ENCODE results near the gene MFSD6. TPM values are rescaled to one million over a fixed set of nuclear protein-coding genes. Genes with fewer than 3 reads are reported as not detected.

The MFSD6 gene
- total RNA-seq, 4 donors from 2014 or later: 24.2 to 47.5 (median 42.0) TPM

GRCh38 chr2:190406805-190407204 is 1.4 kb upstream of the MFSD6 start:
- TF ChIP-seq CTCF (IDR thresholded peaks at IDR 0.05; ENCODE audit: low read depth): no peak

- no peak for TF ChIP-seq CTCF (IDR thresholded peaks at IDR 0.05; ENCODE audit: low read depth)
Observed at GRCh38 chr2:190407246-190407661, 901 bp upstream of the MFSD6 start.

GRCh38 chr2:190408538-190409271 is 550 bp downstream of the MFSD6 start:
- TF ChIP-seq CTCF (IDR thresholded peaks at IDR 0.05; ENCODE audit: low read depth): no peak

GRCh38 chr2:190409616-190410015 is 1.5 kb downstream of the MFSD6 start:
- TF ChIP-seq CTCF (IDR thresholded peaks at IDR 0.05; ENCODE audit: low read depth): no peak

- no peak for TF ChIP-seq CTCF (IDR thresholded peaks at IDR 0.05; ENCODE audit: low read depth)
Observed at GRCh38 chr2:190410166-190410565, 2.0 kb downstream of the MFSD6 start.

- no peak for TF ChIP-seq CTCF (IDR thresholded peaks at IDR 0.05; ENCODE audit: low read depth)
Observed at GRCh38 chr2:190412966-190413365, 4.8 kb downstream of the MFSD6 start.

GRCh38 chr2:190413421-190413820 is 5.3 kb downstream of the MFSD6 start:
- TF ChIP-seq CTCF (IDR thresholded peaks at IDR 0.05; ENCODE audit: low read depth): no peak

Data from subcutaneous adipose tissue (tissue), 4 donors.